NB4 (cell line): ENCODE data around the gene STC2.

ENCODE experiments used
- DNase-seq: peaks from one replicate; pipeline ENCODE4 v3.0.0; 2010; ENCODE audit warnings: low read depth
- H3K4me3 ChIP-seq: one replicate; pipeline ENCODE4 v1.5.1; 2011; ENCODE audit warnings: mild to moderate bottlenecking, low read depth, low read length, moderate library complexity
- CTCF ChIP-seq: IDR thresholded peaks from one replicate; pipeline ENCODE4 v1.5.1; 2012; ENCODE audit warnings: low read depth, low read length
- MYC ChIP-seq: IDR thresholded peaks from 2 replicates; pipeline ENCODE4 v1.6.1; 2011; ENCODE audit warnings: low read depth, low read length
- POLR2A ChIP-seq: IDR thresholded peaks from 2 replicates; pipeline ENCODE4 v1.6.1; 2011; ENCODE audit warnings: mild to moderate bottlenecking; ENCODE audit not compliant: insufficient read length; ENCODE audit errors: extremely low read depth
- TF ChIP-seq, protein P1 (sequence below): IDR thresholded peaks from 2 replicates; pipeline ENCODE4 v1.6.1; 2011; ENCODE audit warnings: low read depth, low read length

The STC2 gene

GRCh38 chr5:173325091-173325698 lies 3.0 kb downstream of the STC2 start:
- no peak for TF ChIP-seq CTCF
- TF ChIP-seq, protein P1, sequence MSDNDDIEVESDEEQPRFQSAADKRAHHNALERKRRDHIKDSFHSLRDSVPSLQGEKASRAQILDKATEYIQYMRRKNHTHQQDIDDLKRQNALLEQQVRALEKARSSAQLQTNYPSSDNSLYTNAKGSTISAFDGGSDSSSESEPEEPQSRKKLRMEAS: no peak
- TF ChIP-seq MYC: no peak
- no peak for TF ChIP-seq POLR2A
- no peak overlapping the region for H3K4me3 ChIP-seq
- no peak for DNase-seq

DNA sequence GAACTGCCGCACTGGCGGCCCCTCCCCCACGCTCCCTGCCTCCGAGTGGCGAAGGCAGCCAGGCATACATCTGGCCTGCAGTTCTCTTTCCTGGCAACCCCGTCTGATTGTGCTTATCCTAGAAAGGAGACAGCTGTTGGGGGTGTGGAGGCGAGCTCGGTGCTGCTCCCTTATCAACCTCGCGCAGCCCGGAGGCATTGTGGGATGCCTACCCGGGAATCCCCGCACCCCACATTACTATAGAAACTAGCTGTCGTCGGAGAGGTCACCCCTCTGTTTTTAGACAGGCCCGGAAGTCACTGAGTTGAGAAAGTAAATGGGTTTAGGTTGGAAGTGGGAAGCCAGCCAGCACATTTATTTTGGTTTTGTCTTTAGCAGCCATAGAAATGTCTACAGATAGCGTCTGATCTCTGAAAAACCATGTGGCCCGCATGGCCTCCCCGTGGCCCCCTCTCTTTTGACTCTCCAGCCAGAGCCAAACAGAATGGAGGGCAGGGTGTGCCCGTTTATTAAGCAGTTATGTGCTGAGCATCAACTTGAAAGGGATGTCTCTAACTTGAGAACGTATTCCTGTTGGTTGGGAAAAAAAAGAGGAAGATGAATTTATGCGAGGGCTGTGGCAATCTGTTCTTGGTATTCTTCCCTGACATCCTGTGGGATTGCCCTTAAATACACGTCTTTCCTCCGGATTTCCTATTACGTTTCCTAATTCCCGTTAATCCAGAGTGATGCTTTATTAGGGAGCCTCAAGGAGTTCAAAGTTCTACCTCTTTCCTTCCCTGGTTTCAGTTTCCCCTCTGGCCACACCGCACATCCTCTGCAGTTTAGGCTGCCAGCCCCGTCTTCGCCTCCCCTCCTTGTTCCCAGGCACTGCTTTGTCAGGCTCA lies 3.9 kb downstream of the STC2 start:
- no peak overlapping the region for H3K4me3 ChIP-seq
- DNase-seq: no peak
- TF ChIP-seq POLR2A (no peak), CTCF (no peak), MYC (no peak)
- TF ChIP-seq, protein P1: no peak

DNA sequence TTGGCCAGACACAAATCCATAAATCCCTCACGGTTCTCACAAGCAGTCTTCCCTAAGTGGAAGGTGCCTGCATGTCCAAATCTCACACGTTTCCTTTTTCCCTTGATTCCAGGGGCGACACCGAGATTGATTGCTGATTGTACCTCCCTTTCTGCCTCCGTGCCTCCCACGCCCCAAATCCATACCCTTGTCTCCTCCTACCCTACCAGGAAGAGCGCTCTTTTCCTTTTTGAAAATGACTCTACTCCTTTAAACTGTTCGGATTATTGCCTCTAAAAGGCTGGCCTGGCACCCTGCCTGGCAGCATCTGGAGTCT lies 4.5 kb downstream of the STC2 start:
- TF ChIP-seq CTCF (no peak), POLR2A (no peak), MYC (no peak)
- TF ChIP-seq, protein P1: no peak
- no peak for DNase-seq
- no peak overlapping the region for H3K4me3 ChIP-seq

- H3K4me3 ChIP-seq: no peak overlapping the region
- TF ChIP-seq MYC: no peak
- no peak for TF ChIP-seq POLR2A
- TF ChIP-seq, protein P1: no peak
- TF ChIP-seq CTCF: no peak
- DNase-seq: no peak
These were observed 5.0 kb downstream of the STC2 start for GRCh38 chr5:173323106-173323798.

DNA sequence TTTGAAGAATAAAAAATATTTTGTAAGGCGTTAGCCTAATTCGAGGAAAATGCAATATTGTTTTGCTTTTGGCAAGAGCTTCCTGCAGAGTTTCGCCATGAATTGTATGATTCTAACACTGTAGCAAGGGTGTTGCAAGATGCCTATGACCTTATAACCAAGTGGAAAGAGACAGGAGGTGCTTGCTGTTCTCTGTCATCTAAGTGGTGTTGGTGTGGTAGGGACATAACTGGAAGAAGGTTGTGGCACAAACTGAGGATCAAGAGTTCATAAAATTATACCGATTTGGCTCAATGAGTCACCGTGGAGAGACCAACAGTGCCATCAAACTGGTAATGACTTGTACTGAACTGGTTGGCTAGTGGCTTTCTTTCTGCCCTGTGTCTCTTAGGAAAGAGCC lies 6.3 kb downstream of the STC2 start:
- TF ChIP-seq MYC: no peak
- TF ChIP-seq POLR2A: no peak
- TF ChIP-seq, protein P1: no peak
- no peak for TF ChIP-seq CTCF
- DNase-seq: no peak
- no peak overlapping the region for H3K4me3 ChIP-seq
